ENCODE measurements around the gene FBXL2.
A peak's percentile ranks its signal among the peaks of the same experiment; 100 is the strongest.
"Not testable (repeated sequence)": the region's sequence is repeated elsewhere in the genome, so short reads cannot be mapped to it uniquely, and the experiment has no call there.

FBXL2 gene

GRCh38 chr3:33317963-33318709, 40.9 kb downstream of the FBXL2 start:
- DNase-seq (ENCODE audit: low read depth), result no peak

DNA sequence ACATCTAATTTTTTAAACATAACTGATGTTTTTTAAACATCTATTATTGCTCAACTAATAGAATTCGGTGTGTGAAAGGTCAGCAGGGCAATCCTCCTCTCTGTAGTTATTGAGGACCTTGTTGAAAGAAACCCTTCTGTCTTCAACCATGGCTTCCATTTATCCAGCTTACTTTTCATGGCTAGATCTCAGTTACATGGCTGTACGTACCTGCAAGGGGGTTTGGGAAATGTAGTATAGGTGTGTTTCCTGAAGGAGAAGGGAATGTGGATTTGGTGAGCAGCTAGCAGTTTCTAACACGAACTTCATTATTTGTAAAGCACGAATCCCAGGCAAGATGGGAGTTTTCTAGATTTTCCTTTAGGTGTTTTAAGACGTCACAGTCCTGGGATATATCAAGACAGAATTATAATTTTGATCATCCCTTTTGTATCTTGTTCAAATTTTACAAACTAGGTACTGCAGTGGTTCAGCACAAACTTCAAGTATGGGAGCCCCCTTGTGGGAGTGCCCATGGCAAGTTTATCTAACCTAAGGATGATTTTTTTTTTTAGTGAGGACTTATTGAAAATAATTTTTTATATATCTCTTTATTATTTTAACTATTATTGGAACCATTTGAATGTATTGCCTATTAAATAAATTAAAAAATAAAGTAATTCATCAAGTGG, 41.6 kb downstream of the FBXL2 start:
- DNase-seq (ENCODE audit: low read depth), result no peak

GRCh38 chr3:33322412-33322811, 45.2 kb downstream of the FBXL2 start:
- DNase-seq (ENCODE audit: low read depth), result no peak

DNA sequence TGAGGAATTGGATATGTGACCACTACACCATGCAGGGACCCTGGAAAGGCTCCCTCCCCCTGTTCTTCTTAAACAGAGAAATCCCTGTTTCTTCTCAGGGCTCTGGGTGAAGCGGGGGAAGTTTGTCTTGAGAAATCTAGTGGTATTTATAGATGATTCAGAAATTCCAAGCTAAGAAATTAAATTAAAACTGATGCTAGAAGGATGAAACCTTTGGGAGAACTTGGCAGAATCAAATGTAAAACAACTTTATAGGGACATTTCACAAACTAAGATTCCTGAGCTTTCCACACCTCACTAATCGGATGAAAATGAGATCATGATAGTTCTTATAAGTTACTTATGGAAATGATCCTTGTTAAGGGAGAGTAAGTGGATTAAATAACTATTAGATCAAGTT, 54.2 kb downstream of the FBXL2 start:
- peak; percentile 54 for DNase-seq (ENCODE audit: low read depth)

- DNase-seq (ENCODE audit: low read depth), result no peak
Observed at GRCh38 chr3:33334364-33334763, 57.1 kb downstream of the FBXL2 start.

- DNase-seq (ENCODE audit: low read depth), result not testable (repeated sequence)
Observed at GRCh38 chr3:33338936-33339465, 61.8 kb downstream of the FBXL2 start.

GRCh38 chr3:33339758-33340157, 62.5 kb downstream of the FBXL2 start:
- no peak for DNase-seq (ENCODE audit: low read depth)

GRCh38 chr3:33355611-33356010, 78.4 kb downstream of the FBXL2 start:
- peak; percentile 79 for DNase-seq (ENCODE audit: low read depth)

DNA sequence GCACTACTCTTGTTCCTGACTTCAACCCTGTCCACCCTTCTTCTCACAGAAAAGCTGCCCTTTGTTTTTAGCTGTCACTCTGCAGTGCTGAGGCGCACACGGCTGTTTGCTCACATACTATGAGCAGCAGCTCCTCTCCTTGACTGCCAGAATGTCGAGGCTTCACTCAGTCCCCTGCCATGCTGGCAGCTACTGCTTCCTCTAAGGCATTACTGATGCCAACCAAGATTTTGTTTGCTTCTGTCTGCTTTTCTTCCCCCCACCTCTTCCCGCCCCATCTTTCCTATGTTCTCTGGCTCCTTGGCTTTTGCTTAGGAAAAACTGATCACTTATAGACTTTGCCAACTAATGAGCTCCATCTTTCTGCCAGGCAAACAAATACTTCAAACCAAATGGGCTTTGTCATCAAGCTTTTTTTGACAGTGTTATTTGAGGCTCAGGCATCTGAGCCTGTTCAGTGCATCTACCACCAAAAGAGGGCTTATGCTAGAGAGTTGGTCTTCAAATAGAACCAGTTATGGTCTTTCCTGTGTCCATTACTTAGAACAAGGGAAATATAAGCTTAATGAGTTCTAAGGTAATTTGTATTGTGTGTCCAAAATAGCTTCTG, 81.0 kb downstream of the FBXL2 start:
- DNase-seq (ENCODE audit: low read depth), result no peak

DNA sequence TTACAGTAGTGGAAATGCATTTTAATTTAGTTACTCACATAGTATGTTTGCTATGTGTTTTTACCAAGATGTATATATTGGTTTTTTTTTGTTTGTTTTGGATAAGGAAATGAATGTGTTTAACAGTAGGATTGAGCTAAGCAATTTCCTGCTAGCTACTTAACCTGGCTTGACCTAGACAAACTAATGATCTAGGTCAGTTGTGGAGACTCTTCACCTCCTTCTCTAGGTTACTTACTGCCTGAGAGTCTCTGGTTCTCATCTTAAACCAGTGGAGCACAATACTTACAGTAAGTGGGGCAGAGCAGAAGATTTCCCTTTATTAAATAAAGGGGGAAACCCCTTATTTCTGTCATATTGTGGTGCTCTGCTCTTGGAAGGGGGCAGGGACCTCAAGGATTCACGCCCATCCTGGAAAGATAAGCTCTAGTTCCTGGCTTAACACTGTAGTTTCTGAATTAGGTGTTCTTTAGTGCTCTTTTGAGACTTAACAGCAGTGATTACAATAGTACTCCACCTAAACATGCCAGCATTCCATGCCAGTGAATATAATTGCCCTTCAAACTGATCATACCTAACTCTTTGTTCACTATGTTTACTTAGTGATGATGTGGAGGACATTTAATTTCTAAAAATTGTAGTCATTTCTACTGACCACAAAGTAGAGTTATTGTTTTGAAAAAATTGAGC, 83.0 kb downstream of the FBXL2 start:
- peak; percentile 78 for DNase-seq (ENCODE audit: low read depth)

DNA sequence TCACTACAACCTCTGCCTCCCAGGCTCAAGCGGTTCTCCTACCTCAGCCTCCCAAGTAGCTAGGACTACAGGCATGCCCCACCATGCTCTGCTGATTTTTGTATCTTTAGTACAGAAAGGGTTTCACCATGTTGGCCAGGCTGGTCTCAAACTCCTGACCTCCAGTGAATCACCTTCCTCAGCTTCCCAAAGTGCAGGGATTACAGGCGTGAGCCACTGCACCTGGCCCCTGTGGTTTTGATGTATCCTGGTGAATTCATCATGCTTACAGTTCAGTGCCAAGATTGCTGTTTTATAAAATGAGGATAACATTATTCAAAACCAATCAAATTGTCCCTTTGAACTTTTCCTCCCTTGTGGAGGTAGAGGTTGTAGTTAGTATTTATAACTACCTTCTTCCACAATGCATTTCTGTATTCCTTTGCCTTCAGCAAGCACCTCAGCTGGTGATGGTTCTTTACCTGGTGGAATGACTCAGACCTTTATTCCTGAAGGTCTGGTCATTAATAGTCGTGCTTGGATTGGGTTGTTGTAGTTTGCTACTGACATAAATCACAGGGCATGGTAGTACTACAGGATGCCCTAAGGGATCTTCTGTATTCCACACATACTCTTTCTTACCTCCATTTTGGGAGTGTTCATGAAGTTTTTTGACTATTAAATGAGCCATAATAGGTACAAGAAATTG, 86.0 kb downstream of the FBXL2 start:
- DNase-seq (ENCODE audit: low read depth), result peak; percentile 23

DNA sequence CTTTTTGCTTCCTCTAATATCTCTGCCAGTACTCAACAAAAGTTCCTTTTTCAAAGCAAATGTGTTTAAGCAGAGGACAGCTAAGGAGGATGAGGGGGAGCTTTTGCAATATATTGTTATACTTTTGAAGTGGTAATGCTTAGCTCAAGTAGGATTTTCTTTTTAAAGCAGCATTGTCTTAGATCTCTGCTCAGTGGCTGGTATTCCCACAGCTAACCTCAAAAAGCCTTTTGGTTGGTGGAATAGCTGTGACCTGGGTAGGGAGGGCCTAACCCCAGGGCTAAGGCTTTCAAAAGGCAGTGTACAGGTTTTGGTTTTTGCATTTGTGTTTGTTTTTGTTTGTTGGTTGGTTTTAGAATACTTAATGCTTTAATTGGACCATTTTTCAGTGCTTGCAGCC, 86.8 kb downstream of the FBXL2 start:
- no peak for DNase-seq (ENCODE audit: low read depth)

DNA sequence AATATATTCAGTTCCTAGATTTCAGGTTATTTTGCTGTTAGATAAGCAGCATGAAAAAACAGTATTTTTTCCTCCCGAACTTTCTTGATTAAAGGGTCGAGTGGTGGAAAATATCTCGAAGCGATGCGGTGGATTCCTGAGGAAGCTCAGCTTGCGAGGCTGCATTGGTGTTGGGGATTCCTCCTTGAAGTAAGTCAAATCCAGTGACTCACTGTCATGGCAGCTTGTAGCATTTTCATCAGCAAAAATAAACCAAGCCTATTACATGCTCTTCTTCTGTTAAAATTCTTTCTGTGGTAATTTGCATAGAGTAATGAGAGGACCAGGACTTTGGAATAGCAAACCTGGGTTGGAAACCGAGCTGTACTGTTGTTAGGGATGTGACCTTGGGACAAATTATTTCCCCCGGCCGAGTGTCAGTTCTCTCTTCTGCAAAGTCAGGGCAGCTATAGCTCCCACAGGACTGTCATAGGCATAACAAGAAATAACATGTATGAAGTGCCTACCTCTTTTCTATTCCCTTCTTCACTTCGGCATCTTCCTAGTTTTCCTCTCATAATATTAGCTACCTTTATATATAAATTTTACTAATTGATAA, 87.4 kb downstream of the FBXL2 start:
- peak; percentile 83 for DNase-seq (ENCODE audit: low read depth)

DNA sequence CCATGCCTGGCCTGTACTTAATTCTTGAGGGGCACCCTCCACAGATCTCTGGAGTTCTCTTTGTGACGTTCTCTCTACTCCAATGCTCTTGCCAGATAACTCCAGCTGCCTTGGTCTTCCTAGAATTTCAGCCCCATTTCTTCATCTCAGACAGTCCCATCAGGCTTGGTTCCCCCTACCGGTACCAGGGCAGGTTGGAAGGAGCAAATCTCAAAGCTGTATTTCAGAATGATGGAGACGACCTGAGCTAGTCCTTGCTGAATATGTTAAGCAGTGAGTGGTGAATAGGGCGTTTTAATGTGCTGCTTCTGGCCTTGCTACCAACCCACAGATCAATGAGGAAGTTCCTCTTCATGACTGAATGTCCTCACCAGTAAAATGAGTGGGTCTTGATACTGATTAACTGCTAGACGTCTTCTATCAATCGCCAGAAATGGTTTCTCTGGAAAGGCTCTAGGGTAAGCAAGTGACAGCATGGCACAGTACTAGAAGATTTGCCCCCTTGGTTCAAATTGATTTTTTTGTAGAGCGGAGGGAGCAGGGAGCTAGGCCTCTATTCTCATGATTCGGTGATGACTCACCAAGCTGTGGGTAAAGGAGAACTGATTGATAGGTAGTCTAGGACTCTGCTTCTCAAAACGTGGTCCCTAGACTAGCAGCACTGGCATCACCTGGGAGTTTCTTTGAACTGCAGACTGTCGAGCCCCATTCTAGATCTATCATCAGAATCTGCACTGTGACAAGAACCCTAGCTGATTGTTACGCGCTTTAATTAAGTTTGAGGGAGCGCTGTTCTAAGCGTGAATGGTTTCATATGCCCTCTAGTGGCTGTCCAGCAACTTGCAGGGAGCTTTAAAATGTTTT, 95.2 kb downstream of the FBXL2 start:
- peak; percentile 65 for DNase-seq (ENCODE audit: low read depth)

DNA sequence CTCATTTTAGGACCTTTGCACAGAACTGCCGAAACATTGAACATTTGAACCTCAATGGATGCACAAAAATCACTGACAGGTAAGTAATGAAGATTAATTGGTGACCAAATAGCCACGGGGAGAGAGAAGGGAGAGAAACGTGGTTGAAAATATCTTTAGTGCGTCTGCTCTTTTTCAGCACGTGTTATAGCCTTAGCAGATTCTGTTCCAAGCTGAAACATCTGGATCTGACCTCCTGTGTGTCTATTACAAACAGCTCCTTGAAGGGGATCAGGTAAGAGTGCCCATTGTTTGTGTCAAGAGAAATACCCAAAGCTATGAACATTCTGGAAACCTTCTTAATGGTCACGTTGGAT, 95.8 kb downstream of the FBXL2 start:
- DNase-seq (ENCODE audit: low read depth), result no peak

- DNase-seq (ENCODE audit: low read depth), result no peak
Observed at GRCh38 chr3:33377489-33377888, 100.2 kb downstream of the FBXL2 start.

DNA sequence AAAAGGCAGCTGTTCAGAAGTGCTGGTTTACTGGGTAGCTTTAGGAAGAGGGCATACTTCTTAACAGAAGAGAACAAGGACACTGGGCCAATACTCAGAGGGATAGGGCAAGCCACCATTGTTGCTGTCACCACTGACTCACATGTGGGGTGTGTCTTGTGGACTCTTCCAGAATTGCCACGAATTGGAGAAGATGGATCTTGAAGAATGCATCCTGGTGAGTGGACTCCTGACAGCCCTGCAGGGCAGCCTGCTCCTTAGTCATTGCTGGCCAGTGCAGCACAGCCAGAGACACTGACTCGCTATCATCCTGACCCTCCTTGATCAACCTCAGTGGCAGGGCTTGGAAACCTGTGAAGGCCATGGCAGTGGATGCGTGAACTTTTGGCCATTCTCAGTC, 100.7 kb downstream of the FBXL2 start:
- DNase-seq (ENCODE audit: low read depth), result peak; percentile 65

DNA sequence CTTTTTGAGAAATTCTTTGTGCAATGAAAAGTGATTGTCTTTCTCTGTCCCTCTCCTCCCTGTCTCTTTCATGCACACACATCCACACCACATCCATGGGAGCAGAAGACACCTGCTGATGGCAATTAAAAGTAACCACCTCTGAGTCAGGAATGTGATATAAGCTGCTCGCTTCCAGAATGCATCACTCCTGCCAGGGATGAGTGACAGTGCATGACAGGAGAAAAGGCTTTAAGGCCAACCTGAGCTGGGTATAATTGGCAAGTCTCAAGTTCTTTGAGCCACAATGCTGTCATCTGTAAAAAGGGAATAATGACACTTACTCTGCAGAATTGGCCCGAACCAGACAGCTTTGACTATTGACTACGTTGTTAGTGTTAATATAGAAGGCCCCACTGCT, 103.4 kb downstream of the FBXL2 start:
- DNase-seq (ENCODE audit: low read depth), result no peak

GRCh38 chr3:33383951-33384350, 106.7 kb downstream of the FBXL2 start:
- DNase-seq (ENCODE audit: low read depth), result no peak

DNA sequence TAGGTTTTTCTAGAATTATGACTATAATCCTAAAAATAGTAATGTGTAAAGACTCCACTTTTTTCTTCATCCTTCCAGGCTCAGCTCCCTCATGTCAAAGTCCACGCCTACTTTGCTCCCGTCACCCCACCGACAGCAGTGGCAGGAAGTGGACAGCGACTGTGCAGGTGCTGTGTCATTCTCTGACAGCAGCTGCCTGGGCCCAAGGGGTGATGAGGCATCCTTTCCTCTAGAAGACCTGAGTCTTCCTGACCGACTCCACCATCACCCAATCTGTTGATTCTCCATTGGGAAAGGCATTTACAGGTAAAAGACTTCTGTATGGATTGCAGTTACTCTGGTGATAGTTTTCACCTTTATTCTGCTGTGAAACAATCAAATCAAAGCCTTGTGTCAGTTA, 108.2 kb downstream of the FBXL2 start:
- no peak for DNase-seq (ENCODE audit: low read depth)

DNA sequence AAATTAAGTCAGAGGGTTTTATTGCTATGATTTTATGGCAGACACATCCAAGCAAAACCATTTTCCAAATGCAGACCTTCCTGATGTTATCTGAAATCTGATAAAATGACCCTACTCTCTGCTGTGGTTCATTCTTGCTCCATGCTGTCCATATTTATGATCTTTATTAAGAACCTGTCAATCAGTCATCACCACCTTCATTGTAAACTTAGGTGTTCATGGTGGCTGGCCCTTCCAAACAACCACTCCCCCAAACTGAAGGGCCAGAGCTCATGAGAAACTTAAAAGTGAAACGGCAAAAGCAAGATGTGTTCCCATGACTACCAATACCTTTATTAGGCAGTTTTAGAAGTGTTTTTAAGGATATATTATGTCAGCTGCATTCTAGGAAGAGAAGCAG, 109.4 kb downstream of the FBXL2 start:
- DNase-seq (ENCODE audit: low read depth), result no peak

All from iris pigment epithelial cell (primary cell).